GM21423 (cell line): ENCODE data around the gene MAJIN.

ENCODE experiments used
- ATAC-seq: cut with Tn5 transposase; IDR thresholded peaks from one replicate; pipeline ENCODE4 v1.9.1; 2021; ENCODE audit warnings: mild to moderate bottlenecking, moderate library complexity; ENCODE audit not compliant: unreplicated experiment

MAJIN gene

DNA sequence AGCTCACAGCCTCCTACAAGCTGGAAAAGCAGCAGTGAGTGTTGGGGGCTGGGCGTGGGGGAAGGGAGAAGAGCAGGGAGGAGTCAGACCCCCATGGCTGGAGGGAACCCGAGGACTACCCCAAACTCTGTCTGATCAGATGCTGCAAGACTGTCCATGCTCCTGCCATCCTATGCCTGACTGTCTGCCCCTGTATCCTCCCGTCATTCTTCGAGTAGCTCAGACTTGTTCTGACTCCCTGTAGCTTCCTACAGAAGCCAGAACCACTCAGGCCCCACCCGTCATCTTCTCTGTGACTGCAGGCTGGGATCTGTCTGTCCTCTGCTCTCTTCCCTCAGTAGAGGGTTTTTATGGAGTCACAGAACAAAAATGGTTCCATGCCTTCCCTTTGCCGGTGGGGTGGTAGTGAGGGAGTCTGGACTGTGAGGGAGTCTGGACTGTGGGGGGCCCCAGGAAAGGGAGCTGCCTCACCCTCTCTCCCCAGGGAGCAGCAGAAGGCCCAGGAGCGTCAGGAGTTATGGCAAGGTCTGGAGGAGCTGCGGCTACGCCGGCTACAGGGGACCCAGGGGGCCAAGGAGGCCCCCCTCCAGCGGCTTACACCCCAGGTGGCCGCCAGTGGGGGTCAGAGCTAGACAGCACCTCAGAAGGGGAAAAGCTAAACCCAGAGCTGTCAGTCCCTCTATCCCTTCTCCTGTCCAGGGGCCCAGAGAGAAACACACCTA is 38.5 kb downstream of the MAJIN start:
- no peak for ATAC-seq

- ATAC-seq: no peak
Observed at GRCh38 chr11:64932324-64932723, 39.6 kb downstream of the MAJIN start.

- no peak for ATAC-seq
Observed at GRCh38 chr11:64931290-64931689, 40.6 kb downstream of the MAJIN start.

DNA sequence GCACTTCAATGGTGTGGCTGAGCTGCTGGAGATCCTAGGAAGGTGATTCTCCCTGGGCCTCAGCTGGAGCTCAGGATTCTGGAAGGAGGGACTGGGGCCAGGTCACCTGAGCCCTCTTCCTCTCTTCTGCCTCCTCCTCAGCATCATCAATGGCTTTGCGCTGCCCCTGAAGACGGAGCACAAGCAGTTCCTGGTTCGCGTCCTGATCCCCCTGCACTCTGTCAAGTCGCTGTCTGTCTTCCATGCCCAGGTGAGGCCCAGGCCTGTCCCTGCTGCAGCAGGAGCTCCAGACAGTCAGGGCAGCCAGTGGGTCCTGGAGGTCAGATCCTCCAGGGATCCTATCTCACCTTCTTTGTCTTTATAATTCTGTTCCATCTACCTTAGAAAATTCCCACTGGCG is 41.6 kb downstream of the MAJIN start:
- no peak for ATAC-seq

GRCh38 chr11:64929625-64930024 is 42.3 kb downstream of the MAJIN start:
- ATAC-seq: no peak

DNA sequence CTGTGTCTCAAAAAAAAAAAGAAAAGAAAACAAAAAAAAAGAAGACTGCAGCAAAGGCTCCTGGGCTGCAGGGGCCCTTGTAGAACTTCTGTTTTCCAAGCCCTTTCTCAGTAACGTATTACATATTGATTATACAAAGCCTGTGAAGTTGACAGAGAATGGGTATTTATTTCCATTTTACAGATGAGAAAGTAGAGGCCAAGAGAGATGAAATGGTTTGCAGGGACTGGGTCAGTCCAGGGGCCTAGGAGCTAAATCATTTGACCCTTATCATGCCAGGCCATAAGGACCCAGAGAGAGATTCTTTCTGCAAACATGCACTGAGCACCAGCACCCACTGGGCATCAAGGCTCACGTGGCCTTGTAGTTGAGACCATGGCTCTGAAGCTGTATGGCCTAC is 43.0 kb downstream of the MAJIN start:
- ATAC-seq: no peak

DNA sequence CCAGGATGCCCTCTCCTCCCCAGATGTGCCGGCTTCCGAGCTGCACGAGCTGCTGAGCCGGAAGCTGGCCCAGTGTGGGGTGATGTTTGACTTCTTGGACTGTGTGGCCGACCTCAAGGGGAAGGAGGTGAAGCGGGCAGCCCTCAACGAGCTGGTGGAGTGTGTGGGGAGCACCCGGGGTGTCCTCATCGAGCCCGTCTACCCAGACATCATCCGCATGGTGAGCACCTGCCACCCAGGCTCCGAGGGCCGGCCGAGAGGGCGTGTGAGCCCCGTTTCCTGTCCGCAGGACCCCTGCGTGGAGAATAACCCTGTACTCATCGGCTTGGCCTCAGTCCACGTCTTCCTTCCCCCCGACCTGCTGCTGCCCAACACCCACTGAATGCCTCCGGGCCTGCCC is 45.2 kb downstream of the MAJIN start:
- no peak for ATAC-seq

GRCh38 chr11:64925536-64926436 is 46.1 kb downstream of the MAJIN start:
- ATAC-seq: no peak

DNA sequence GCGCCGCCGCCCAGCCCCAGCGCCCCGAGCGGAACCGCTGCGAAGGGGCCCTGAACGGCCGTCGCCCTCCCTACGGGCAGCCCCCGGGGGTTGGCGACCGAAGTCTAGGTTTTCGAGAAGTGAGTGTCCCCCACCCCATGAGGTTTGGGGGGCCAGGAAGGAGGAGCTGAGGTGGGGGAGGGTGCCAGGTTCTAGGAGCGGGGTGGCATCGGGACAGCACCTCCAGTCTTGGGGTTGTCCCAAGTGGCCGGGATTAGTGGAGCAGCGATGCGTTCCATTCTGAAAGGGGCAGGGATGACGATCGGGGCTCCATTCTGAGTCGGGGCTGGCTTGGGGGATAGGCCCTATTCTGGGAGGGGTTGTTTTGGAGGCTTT is 47.0 kb downstream of the MAJIN start:
- ATAC-seq: no peak

- ATAC-seq: peak; percentile 79
Observed at GRCh38 chr11:64923944-64924909, 47.7 kb downstream of the MAJIN start, which contains the start of gene PPP2R5B. PPP2R5B (plus strand) TSS chr11:64924689; CDS start chr11:64925735, 1,046 bp downstream.

DNA sequence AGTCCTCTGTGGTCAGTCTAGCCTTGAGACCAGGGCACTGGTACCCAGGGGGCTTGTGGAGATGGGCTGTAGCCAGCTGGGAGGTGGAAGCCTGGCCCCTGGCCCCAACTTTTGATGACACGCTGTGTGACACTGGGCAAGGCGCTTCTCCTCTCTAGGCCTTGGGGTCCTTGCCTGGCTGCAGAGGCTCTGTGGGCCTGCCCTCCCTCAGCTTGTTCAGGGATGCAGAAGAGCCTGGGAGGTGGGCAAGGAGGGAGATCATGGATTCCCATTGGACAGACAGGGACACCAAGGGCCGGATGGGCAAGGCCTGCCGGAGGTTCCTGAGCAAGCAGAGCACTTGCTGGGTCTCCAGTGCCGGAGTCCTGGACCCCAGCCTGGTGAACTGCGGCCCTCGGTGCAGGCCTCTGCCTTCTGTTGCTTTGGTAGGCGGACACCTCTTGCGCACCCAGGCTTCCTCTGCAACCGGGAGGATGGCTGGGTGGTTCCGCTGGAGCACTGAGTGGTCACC is 48.7 kb downstream of the MAJIN start:
- ATAC-seq: no peak

DNA sequence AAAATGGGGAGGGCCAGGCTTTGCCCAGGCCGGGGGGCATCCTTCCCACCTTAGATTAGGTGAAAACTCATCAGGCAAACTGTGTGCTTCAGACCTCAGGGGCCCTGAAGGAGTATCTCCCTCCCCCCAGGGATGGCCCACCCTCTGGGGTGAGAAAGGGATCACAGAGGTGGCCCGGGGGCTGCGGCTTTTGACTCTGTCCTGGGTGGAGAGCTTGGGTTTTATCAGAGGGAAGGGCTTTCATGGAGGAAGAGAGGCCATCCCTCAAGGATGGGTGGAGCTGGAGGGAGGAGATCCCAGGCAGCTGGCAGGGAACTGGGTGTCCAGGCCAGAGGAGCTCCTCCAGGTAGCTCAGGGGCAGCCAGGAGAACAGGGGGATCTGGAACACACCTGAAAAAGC is 50.5 kb downstream of the MAJIN start:
- ATAC-seq: no peak

DNA sequence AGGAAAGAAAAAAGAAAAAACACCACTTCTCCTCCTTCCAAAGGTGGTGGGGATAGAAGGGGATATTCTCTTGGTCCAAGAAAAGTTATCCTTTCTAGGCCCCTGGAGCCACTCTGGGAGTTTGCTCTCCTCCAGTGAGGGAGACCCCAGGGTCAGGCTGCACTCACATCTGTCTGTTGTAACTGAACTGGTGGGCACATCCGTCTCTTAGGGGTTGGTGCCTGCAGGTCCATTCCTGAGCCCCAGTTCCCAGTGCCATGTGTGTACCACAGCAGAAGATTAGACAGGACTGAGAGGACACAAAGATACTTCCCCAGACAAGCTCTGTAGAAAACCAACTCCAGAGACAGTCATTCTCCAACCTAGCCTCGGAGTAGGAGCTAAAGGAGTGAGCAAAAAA is 51.8 kb downstream of the MAJIN start:
- ATAC-seq: no peak

- no peak for ATAC-seq
Observed at GRCh38 chr11:64919627-64920026, 52.3 kb downstream of the MAJIN start.

DNA sequence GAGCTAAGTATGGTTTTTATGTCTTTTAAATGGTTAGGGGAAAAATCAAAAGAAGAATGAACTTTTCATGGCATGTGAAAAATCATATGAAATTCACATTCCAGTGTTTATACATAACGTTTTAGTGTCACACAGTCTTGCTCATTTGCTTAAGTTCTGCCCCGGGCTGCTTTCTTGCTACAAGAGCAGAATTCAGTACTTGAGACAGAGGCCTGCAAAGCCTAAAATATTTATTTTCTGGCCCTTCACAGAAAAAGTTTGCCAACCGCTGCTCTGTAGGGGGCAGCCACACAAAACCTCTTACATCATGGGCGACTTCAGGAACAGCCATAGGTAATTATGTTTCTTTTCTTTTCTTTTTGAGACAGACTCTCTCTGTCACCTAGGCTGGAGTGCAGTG is 53.9 kb downstream of the MAJIN start:
- ATAC-seq: no peak

DNA sequence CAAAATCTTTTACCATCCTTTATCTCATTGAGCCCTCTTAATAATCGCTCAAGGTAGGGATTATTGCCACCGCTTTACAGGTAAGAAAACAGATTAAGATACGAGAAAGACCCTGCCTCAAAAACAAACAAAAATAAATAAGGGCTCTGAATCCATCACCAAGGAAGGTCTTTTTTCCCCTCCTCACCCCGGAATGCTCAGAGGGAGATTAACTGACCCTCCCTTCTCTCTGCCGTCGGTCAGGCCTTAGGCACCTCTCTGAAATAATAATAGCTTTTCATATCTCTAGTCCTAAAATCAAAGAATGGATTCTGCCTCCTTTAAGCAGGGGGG is 54.3 kb downstream of the MAJIN start:
- ATAC-seq: no peak

DNA sequence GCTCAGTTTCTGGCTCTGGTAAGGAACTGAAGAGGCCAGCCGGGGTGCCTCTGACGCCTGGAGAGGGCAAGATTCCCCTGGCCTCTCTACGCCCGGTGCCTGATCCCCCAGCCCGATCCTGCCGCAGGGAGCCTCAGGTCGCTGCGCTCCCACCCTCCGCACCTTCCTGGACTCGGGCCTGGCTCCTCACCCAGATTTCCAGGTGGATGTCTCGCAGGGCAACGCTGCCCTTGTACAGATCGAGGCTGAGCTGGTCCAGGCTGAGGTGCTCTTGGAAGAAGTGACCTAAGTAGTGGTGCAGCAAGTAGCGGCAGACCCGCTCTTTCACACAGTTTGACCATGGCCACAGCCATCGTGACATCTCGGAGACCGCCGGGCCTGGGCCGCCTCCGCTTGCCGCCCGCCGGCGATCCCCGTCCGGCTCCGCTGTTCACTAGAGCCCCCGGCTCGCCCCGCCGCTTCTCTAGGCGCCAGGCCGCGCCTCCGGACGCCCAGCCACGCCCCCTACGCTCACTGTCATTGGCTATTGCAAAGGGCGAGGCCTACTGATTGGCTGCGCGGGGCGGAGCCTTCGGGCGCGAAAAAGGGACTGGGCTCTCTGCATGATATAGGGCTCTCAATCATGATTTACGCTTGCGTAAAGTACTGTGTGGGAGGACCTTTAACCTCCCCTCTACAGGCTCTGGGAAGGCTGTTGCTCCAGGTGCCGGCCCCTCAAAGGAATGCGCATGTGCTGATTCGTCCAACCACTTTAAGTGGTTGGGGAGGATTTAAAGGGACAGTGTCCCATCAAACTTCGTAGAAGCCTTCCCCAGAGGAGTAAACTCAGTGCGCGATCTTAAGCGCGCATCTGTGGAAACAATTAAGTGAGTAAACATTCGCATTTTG is 54.9 kb downstream of the MAJIN start, which contains the start of gene ATG2A:
ATG2A (minus strand) TSS at position 435 of the 888 bp plus-strand sequence; CDS start at position 361, 74 bp downstream.
- peak; percentile 95 for ATAC-seq

DNA sequence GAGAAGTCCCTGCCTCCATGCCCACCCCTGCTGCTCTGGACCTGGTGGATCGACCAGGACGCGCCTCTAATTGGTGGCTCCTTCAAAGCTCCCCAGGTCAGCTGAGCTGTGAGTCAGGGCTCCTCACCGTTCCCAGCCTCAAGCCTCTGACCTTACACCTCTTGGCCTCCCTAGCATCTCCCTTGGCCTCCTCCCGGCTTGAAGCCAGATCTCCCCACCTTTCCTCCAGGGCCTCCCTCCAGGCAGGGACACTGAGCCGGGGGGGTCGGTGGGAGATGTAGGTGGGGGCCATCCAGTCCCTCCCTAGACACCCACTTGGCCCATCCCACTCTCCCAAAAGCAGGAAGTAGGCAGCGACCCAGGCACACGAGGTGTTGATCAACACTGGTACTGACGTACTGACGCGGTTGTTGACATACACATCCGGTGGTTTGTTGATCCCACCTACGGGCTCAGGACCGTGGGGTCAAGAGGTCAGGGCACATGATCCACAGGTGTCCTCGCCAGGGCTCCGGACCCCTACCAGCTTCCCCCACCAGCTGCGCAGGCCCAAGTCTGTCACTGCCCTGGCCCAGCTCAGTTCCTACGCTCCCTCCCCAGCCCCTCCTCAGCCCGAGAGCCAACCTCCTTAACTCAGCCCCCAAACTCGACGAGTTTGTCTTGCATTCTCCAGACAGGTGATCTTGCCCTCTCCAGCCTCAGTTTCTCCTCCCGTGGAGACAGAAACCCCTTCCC is 55.7 kb downstream of the MAJIN start:
- no peak for ATAC-seq

DNA sequence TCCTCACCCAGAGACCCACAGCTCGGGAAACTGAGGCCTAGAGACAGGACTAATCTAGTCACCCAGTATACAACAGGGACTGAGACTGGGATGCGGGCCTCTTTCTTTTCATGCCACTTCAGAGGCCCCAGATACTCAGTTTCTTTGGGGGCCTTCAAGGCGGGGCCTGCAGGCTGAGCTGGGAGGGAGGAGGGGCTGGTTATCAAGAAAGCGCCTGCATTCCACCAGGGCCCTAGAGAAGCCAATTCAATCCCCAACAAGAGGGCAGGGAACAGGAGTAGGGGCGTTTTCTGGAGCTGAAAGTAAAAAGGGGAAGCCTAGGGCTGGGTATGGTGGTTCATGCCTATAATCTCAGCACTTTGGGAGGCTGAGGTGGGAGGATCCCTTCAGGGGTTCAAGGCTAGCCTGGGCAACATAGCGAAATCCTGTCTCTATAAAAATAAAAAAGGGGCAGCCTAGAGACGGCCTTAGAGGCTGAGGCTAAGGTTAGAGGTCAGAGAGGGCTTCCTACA is 56.5 kb downstream of the MAJIN start:
- no peak for ATAC-seq
